HPDE6-E6E7 (cell line): ENCODE data around the gene RGSL1.
"Not testable (repeated sequence)": the region's sequence is repeated elsewhere in the genome, so short reads cannot be mapped to it uniquely, and the experiment has no call there.

ENCODE experiments used
- DNase-seq: peaks from one replicate; pipeline ENCODE4 v3.0.0; 2011; ENCODE audit warnings: missing footprints; ENCODE audit errors: extremely low spot score

Gene RGSL1

GRCh38 chr1:182446033-182446669, 3.8 kb upstream of the RGSL1 start:
- DNase-seq, result peak; percentile 41

GRCh38 chr1:182447124-182447523, 2.8 kb upstream of the RGSL1 start:
- not testable (repeated sequence) for DNase-seq

- no peak for DNase-seq
Observed at GRCh38 chr1:182447660-182448059, 2.3 kb upstream of the RGSL1 start.

- no peak for DNase-seq
Observed at GRCh38 chr1:182453631-182454030, 3.7 kb downstream of the RGSL1 start.

GRCh38 chr1:182457844-182458243, 7.9 kb downstream of the RGSL1 start:
- no peak for DNase-seq

GRCh38 chr1:182459949-182460348, 10.0 kb downstream of the RGSL1 start:
- DNase-seq, result no peak

- DNase-seq, result no peak
Observed at GRCh38 chr1:182460550-182460951, 10.6 kb downstream of the RGSL1 start.

- no peak for DNase-seq
Observed at GRCh38 chr1:182473556-182473955, 23.6 kb downstream of the RGSL1 start.

- DNase-seq, result no peak
Observed at GRCh38 chr1:182476625-182477024, 26.7 kb downstream of the RGSL1 start.

- DNase-seq, result no peak
Observed at GRCh38 chr1:182478238-182478637, 28.3 kb downstream of the RGSL1 start.

- no peak for DNase-seq
Observed at GRCh38 chr1:182484067-182484466, 34.1 kb downstream of the RGSL1 start.

GRCh38 chr1:182484531-182485257, 34.7 kb downstream of the RGSL1 start:
- DNase-seq, result no peak

GRCh38 chr1:182485861-182486260, 35.9 kb downstream of the RGSL1 start:
- DNase-seq, result no peak

- no peak for DNase-seq
Observed at GRCh38 chr1:182488803-182489202, 38.9 kb downstream of the RGSL1 start.

- no peak for DNase-seq
Observed at GRCh38 chr1:182493063-182493462, 43.1 kb downstream of the RGSL1 start.

GRCh38 chr1:182495002-182495401, 45.1 kb downstream of the RGSL1 start:
- no peak for DNase-seq

GRCh38 chr1:182495693-182496092, 45.7 kb downstream of the RGSL1 start:
- no peak for DNase-seq

GRCh38 chr1:182507685-182508084, 57.7 kb downstream of the RGSL1 start:
- no peak for DNase-seq

- DNase-seq, result no peak
Observed at GRCh38 chr1:182515556-182515955, 65.6 kb downstream of the RGSL1 start.

GRCh38 chr1:182520736-182521135, 70.8 kb downstream of the RGSL1 start:
- DNase-seq, result no peak

- no peak for DNase-seq
Observed at GRCh38 chr1:182525342-182525741, 75.4 kb downstream of the RGSL1 start.

GRCh38 chr1:182527680-182528079, 77.7 kb downstream of the RGSL1 start:
- no peak for DNase-seq

GRCh38 chr1:182528206-182528605, 78.3 kb downstream of the RGSL1 start:
- not testable (repeated sequence) for DNase-seq

GRCh38 chr1:182533896-182534295, 84.0 kb downstream of the RGSL1 start:
- no peak for DNase-seq
